Suprapubic skin (tissue), 4 donors: ENCODE measurements around the gene LPAR5. TPM values are rescaled to one million over a fixed set of nuclear protein-coding genes. Genes with fewer than 3 reads are reported as not detected.
A peak's percentile ranks its signal among the peaks of the same experiment; 100 is the strongest.

Source experiments
- DNase-seq, 2 donors: peaks; one replicate each; pipeline ENCODE4 v3.0.0-alpha.2; 2019; ENCODE audit warnings: low spot score in 2 of 2
- H3K27ac ChIP-seq: fragments of 200-600 bp; sonication (generic); one replicate; pipeline ENCODE4 v1.5.1; 2019
- H3K27me3 ChIP-seq: fragments of 200-600 bp; sonication (generic); one replicate; pipeline ENCODE4 v1.5.1; 2019
- H3K36me3 ChIP-seq: fragments of 200-600 bp; sonication (generic); one replicate; pipeline ENCODE4 v1.5.1; 2019
- H3K4me1 ChIP-seq: fragments of 200-600 bp; sonication (generic); one replicate; pipeline ENCODE4 v1.5.1; 2019
- H3K4me3 ChIP-seq: fragments of 200-600 bp; sonication (generic); one replicate; pipeline ENCODE4 v1.5.1; 2019; ENCODE audit warnings: mild to moderate bottlenecking
- H3K9me3 ChIP-seq: fragments of 200-600 bp; sonication (generic); one replicate; pipeline ENCODE4 v1.5.1; 2019
- CTCF ChIP-seq, 2 donors: fragments of 200-600 bp in 1 of 2; fragments of 450-650 bp in 1 of 2; sonication (generic) in 1 of 2; IDR thresholded peaks; one replicate each; pipeline ENCODE4 v1.5.1; 2016 to 2019; ENCODE audit warnings: antibody characterized with exemption in 2 of 2, mild to moderate bottlenecking in 1 of 2, moderate library complexity in 1 of 2
- EP300 ChIP-seq: sonication (generic); formaldehyde crosslinking; IDR thresholded peaks from one replicate; pipeline ENCODE4 v1.6.1; 2017; ENCODE audit warnings: antibody characterized with exemption
- POLR2A ChIP-seq, 2 donors: fragments of 450-650 bp; IDR thresholded peaks; one replicate each; pipeline ENCODE4 v1.6.1; 2017; ENCODE audit warnings: antibody characterized with exemption in 2 of 2, mild to moderate bottlenecking in 2 of 2, moderate library complexity in 2 of 2
- POLR2AphosphoS5 ChIP-seq, 3 donors: sonication (generic); formaldehyde crosslinking; IDR thresholded peaks; one replicate each; pipeline ENCODE4 v1.6.1; 2017; ENCODE audit warnings: antibody characterized with exemption in 3 of 3
- WGBS: methylation state at CpG from one replicate; pipeline ENCODE4 v1.1.5; 2018; 5-methylcytosine and 5-hydroxymethylcytosine counted together
- total RNA-seq, 4 donors: library from RNA; depleted of rRNA; stranded (reverse); fragments of >200 nt; gene quantifications; one replicate each; pipeline ENCODE4 v1.1.0, GENCODE V29; 2016

The LPAR5 gene
- total RNA-seq, 4 donors from 2014 or later, result 5.8 to 15.0 (median 8.8) TPM

DNA sequence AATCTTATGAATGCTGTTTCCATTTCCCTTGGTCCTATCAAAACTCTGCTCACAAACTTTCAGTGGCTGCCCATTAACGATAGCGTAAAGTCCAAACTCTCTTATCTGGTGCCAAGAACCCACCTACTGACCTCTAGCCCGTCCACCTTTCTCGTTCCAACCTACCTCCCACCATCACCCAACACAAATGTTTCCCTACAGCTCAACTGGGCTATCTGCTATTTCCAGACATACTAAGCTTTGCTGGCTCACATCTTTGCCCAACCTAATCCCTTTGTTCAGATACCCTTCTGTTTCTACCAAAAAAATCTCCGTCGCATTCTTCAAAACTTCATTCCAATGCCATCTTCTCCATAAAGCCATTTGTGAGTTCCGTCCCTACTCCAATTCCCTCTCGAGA, 60.1 kb downstream of the LPAR5 start:
- Histone ChIP-seq H3K4me3 (no peak overlapping the region), H3K27ac (no peak overlapping the region), H3K9me3 (no peaks in the 10 kb centered on the region), H3K27me3 (no peaks in the 10 kb centered on the region), H3K36me3 (peaks cover 99% of the 10 kb centered on the region), H3K4me1 (no peaks in the 10 kb centered on the region)
- TF ChIP-seq CTCF (IDR thresholded peaks at IDR 0.05), result no peak
- no peak for TF ChIP-seq EP300
- no peak for TF ChIP-seq POLR2AphosphoS5 (IDR thresholded peaks at IDR 0.05)
- no peak for TF ChIP-seq POLR2A (IDR thresholded peaks at IDR 0.05)
- WGBS, result 85% methylated on average over 8 of the region's 8 CpGs
- no peak for DNase-seq

GRCh38 chr12:6574576-6575295, 61.0 kb downstream of the LPAR5 start:
- no peak for DNase-seq
- H3K36me3 ChIP-seq, result peaks cover 96% of the 10 kb centered on the region
- no peaks in the 10 kb centered on the region for H3K4me1 ChIP-seq
- WGBS, result 92% methylated on average over 4 of the region's 4 CpGs
- no peaks in the 10 kb centered on the region for H3K9me3 ChIP-seq
- no peak overlapping the region for H3K4me3 ChIP-seq
- TF ChIP-seq EP300 (no peak), POLR2A (IDR thresholded peaks at IDR 0.05) (no peak)
- no peak overlapping the region for H3K27ac ChIP-seq
- H3K27me3 ChIP-seq, result no peaks in the 10 kb centered on the region

GRCh38 chr12:6573001-6573400, 62.8 kb downstream of the LPAR5 start:
- TF ChIP-seq EP300 (no peak), POLR2AphosphoS5 (IDR thresholded peaks at IDR 0.05) (no peak), CTCF (IDR thresholded peaks at IDR 0.05) (no peak), POLR2A (IDR thresholded peaks at IDR 0.05) (no peak)
- H3K36me3 ChIP-seq, result peaks cover 80% of the 10 kb centered on the region
- H3K9me3 ChIP-seq, result no peaks in the 10 kb centered on the region
- H3K27ac ChIP-seq, result no peak overlapping the region
- peaks cover 7% of the 10 kb centered on the region for H3K4me1 ChIP-seq
- no peak overlapping the region for H3K4me3 ChIP-seq
- H3K27me3 ChIP-seq, result no peaks in the 10 kb centered on the region
- no peak for DNase-seq
- 93% methylated on average over 8 of the region's 8 CpGs for WGBS

DNA sequence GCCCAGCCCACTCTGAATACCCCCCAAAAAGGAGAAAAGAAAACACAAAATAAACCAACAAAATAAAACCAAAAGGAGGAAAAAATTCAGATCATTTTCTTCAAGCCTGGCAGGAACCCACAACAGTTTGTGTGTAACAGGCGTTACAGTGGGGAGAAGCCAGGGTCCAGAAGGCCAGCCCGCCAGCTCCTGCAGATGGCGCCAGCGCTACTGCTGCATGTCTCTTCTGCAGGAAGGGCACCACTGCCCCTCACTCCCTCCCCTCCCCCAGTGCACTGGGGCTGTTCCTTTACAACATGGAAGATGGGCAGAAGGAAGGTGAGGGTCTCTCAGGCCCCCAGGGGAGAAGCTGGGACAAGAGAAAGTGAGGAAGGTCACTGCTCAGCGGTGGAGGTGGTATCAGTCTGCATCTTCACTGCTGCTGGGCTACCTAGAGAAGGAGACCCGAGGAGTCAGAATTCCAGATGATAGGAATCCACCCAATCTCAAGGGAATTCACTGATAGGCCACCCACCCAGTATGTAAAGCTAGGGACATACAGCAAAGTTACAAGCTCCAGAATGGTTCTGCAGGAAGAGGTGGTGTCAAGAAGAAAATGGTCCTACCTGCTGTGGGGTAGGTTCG, 65.4 kb downstream of the LPAR5 start:
- peaks cover 65% of the 10 kb centered on the region for H3K36me3 ChIP-seq
- DNase-seq, result no peak

GRCh38 chr12:6569786-6570185, 66.0 kb downstream of the LPAR5 start:
- no peak for DNase-seq
- no peak overlapping the region for H3K4me3 ChIP-seq
- no peaks in the 10 kb centered on the region for H3K27me3 ChIP-seq
- WGBS, result 75% methylated on average over 7 of the region's 7 CpGs
- H3K27ac ChIP-seq, result no peak overlapping the region
- peaks cover 20% of the 10 kb centered on the region for H3K4me1 ChIP-seq
- no peak for TF ChIP-seq POLR2A (IDR thresholded peaks at IDR 0.05)
- TF ChIP-seq EP300, result no peak
- no peak for TF ChIP-seq CTCF (IDR thresholded peaks at IDR 0.05)
- no peak for TF ChIP-seq POLR2AphosphoS5 (IDR thresholded peaks at IDR 0.05)
- H3K36me3 ChIP-seq, result peaks cover 59% of the 10 kb centered on the region
- H3K9me3 ChIP-seq, result no peaks in the 10 kb centered on the region

More for the DNA sequence above, 65.4 kb downstream of the LPAR5 start:
- 60% methylated on average over 7 of the region's 7 CpGs for WGBS
- Histone ChIP-seq H3K27ac (no peak overlapping the region), H3K27me3 (no peaks in the 10 kb centered on the region), H3K9me3 (no peaks in the 10 kb centered on the region), H3K4me1 (peaks cover 20% of the 10 kb centered on the region), H3K4me3 (no peak overlapping the region)
- TF ChIP-seq EP300 (no peak), CTCF (IDR thresholded peaks at IDR 0.05) (peak in 1 of 2 donors; percentile 30)
